ENCODE measurements around the gene CPSF3. TPM values are rescaled to one million over a fixed set of nuclear protein-coding genes. Genes with fewer than 3 reads are reported as not detected.
A peak's percentile ranks its signal among the peaks of the same experiment; 100 is the strongest.

CPSF3 gene
- total RNA-seq, 4 donors from 2014 or later = 17.9 to 24.4 (median 20.7) TPM

- DNase-seq (ENCODE audit: low spot score) (no peak), ATAC-seq (ENCODE audit: low FRiP score) (peak; percentile 19)
- TF ChIP-seq CTCF (IDR thresholded peaks at IDR 0.05) = no peak
Measured at GRCh38 chr2:9422321-9423099, 944 bp upstream of the CPSF3 start.

GRCh38 chr2:9423922-9424272 is 443 bp downstream of the CPSF3 start:
- no peak for TF ChIP-seq CTCF (IDR thresholded peaks at IDR 0.05)

GRCh38 chr2:9424447-9425164 is 1.2 kb downstream of the CPSF3 start:
- ATAC-seq (ENCODE audit: low FRiP score) = no peak
- TF ChIP-seq CTCF (IDR thresholded peaks at IDR 0.05) = no peak
- DNase-seq (ENCODE audit: low spot score) = no peak

More at GRCh38 chr2:9423922-9424272, 443 bp downstream of the CPSF3 start:
- DNase-seq (ENCODE audit: low spot score) (no peak), ATAC-seq (ENCODE audit: low FRiP score) (no peak)

GRCh38 chr2:9428965-9429577 is 5.6 kb downstream of the CPSF3 start:
- no peak for TF ChIP-seq CTCF (IDR thresholded peaks at IDR 0.05)
- DNase-seq (ENCODE audit: low spot score) (no peak), ATAC-seq (ENCODE audit: low FRiP score) (no peak)

- no peak for TF ChIP-seq CTCF (IDR thresholded peaks at IDR 0.05)
- DNase-seq (ENCODE audit: low spot score) (no peak), ATAC-seq (ENCODE audit: low FRiP score) (no peak)
Measured at GRCh38 chr2:9430316-9431293, 7.2 kb downstream of the CPSF3 start.

DNA sequence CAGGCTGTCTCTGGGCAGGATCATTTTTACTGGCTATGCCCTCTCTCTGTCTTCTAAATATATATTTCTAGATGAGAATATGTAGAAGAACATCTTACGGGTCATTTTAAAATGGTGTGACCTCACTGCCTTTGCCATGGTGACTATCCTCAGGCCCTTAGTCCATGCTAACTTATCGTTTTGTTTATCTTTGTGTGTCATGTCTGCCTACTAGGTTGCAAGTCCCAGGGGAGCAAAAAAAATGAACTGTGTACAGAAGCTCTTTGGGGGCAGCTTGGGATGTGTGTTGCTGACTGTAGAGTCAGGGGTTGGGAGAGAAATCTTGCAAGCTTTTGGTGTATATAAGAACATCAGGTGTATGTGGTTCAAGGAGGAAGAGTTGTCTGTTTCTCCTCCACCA is 11.0 kb downstream of the CPSF3 start:
- no peak for ATAC-seq (ENCODE audit: low FRiP score)

More for the DNA sequence above, 11.0 kb downstream of the CPSF3 start:
- no peak for DNase-seq (ENCODE audit: low spot score)
- TF ChIP-seq CTCF (IDR thresholded peaks at IDR 0.05) = no peak

Measured in omental fat pad (tissue), 4 donors.